DMS153 (cell line): ENCODE data around the gene CCL23.
"Not testable (repeated sequence)": the region's sequence is repeated elsewhere in the genome, so short reads cannot be mapped to it uniquely, and the experiment has no call there.

Experiments
- DNase-seq: peaks from one replicate; lab custom pipeline; 2025; lab: John Stamatoyannopoulos, UW

CCL23 gene, protein sequence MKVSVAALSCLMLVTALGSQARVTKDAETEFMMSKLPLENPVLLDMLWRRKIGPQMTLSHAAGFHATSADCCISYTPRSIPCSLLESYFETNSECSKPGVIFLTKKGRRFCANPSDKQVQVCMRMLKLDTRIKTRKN

DNA sequence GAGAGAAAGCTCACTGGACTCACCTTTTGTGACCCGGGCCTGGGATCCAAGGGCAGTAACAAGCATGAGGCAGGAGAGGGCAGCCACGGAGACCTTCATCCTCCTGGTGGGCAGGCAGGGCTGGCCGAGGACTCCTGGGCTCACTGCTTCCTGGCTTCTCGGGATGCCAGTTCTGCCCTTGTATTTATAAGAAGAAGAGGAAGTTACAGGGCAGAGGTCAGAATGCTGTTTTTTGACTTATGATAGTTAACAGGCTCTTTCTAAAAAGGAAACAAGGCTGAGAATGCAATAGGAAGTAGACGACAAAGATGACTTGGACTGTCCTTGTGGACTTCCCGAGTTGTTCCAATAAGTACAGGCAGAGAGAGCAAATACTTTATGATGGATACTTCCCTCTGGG lies at the start of gene CCL23:
CCL23 (minus strand) TSS at position 174 of the 400 bp plus-strand sequence; CDS start at position 99, 75 bp downstream.
- no peak for DNase-seq

DNA sequence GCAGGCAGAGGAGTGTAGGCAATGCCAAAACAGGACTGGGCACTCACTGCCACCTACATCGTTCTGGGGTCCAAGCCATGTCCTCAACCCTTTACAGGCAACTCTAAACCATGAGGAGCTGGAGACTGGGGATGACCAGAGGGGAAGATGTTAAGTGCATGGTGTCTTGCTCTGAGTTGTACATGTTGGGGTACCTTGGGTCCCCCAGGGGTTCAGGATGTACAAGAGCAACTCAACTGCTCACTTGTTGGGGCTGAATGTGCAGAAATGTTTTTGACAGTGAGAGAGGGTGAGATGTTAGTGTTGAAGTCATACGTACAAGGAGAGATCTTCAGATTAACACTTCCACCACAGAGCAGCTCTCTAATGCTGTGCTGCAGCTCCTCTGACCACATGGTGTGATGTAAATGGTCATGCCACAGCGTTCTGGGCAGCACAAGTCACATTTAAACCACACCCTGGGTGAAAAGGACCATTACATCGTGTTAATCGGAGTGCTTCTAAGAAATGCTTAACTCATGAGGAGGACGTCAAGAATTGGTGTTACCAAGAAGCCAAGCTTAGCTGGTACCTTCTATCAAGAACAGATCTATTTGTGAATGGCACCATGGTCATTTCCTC lies 48.7 kb upstream of the CCL23 start:
- no peak for DNase-seq

DNA sequence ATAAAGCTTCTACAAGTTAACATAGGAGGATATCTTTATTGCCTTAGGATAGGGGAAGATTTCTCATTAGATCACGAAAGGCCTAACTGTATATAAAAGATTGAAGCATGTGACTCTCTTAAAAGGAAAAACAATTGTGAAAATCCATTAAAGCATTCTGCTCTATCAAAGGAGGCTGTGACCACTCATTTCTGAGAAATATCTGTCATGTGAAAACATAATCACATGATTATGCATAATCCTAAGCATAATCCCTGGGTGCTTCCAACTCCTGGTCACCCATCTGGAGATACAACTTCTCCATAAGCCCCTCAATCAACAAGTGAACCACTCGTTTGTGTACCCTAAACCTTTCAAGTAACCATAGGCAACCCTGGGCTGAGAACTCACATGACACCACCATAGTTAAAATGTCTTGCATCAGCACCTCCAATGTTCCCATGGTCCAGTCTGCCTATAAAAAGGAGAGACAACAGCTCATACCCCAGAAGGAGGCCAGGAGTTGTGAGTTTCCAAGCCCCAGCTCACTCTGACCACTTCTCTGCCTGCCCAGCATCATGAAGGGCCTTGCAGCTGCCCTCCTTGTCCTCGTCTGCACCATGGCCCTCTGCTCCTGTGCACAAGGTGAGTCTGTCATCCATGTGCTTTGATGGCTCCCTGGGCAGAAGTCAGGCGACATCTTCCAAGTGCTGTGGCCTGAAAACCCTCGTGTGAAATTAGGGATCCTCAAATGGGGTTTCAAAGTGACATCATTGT lies 46.2 kb upstream of the CCL23 start, which contains the start of gene CCL18:
CCL18 (plus strand) TSS at position 487 of the 756 bp plus-strand sequence; CDS start at position 558, 71 bp downstream.
- no peak for DNase-seq

DNA sequence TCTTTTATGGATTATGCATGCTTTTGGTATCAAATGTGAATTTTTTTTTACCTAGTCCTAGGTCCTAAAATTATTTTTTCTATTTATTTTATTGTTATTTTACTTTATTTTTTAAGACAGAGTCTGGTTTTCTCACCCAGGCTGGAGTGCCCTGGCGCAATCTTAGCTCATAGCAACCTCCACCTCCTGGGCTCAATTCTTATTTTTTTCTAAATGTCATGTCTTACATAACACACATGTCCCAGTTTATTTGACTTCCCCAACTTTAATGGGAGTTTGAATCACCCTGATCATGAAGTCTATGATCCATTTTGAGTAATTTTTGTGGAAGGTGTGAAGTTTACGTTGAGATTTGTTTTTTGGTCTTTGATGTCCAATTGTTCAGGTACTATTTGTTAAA lies 43.0 kb upstream of the CCL23 start:
- no peak for DNase-seq

DNA sequence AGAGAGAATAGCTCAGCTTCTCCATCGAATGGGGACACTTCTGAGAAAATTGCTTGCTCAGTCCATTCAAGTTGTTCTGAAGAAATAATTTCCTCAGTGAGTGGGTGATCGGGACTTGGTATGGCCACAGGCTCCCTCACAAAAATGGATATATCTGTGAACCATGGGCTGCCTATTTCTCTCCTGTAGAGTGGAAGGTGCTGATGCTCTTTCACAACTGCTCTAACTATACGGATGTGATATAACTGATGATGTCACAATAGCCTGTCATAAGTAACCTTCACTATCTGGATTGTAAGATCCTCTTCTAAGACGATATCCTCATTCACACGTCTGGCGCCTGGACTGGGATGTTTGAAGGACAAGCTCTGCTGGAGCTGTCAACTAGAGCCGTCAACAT lies 41.6 kb upstream of the CCL23 start:
- no peak for DNase-seq

DNA sequence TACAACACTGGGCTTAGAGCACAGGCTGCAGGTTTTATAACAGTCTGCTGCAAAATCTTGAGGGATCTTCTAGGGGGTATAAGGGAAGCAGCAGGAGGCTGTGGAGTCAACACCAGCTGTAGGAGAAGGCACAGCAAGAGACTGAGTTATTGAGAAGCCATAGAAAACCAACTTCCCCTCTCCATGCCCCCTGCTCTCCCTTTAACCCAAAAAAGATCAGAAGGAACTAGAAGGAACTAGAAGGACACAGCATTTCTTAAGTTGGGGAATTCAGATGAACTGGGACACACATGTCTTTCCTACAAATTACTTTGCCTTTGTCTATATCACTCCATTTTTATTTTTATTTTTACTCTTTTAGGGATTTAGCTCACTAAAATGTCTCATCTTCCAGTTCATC lies 40.1 kb upstream of the CCL23 start:
- no peak for DNase-seq

DNA sequence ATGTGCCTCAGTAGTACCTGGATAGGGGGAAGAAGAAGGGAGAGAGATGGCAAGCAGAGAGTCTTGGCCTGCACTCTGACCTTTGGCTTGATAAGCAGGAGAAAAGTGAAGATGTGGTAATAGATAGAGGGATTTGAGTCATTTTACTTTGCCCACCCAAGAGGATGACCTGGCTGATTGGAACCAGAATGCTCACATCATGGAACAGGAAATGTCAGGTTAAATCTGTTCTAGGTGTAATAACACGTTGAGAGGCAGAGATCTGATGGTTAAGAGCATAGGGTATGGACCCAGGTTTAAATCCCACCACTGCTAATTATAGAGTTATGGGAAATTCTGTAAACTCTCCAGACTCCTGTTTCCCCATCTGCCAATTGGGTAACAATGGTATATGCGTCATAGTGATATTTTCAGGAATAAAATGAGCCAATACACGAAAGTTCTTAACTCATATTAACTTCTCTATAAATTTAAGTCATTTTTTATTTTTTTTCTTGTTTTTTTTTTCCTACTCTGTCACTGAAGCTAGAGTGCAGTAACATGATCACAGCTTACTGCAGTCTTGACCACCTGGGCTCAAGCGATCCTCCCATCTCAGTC lies 38.2 kb upstream of the CCL23 start:
- no peak for DNase-seq

DNA sequence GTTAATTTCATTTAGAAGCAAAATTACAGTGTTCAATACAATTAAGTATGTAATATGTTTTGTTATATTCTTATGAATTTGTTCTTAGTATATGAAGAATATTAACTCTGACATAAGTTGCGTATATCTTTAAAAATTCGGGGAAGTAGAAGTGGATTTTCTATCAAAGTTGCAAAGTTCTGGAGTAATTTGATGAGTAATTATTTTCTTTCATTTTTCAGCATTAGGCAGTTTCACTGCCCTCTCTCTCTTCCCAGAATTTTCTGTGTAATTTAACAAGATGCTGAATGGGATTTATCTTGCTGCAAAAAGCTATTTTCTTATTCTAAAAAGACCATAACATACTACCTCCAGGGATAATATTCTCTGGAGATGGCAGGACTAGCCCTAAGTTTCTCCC lies 37.4 kb upstream of the CCL23 start:
- DNase-seq: no peak

DNA sequence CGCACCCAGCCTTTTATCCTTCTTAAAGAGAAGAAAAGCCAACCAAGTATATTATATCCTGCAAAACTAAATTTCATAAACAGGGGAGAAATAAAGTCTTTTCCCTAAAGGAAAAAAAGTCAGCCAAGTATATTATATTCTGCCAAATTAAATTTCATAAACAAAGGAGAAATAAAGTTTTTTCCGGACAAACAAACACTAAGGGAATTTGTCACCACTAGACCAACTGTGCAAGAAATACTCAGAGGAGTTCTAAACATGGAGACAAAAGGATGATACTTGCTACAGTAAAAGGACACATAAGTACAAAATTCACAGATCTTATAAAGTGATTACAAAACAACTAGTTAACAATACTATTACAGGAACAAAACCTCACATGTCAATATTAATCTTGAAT lies 31.9 kb upstream of the CCL23 start:
- no peak for DNase-seq

DNA sequence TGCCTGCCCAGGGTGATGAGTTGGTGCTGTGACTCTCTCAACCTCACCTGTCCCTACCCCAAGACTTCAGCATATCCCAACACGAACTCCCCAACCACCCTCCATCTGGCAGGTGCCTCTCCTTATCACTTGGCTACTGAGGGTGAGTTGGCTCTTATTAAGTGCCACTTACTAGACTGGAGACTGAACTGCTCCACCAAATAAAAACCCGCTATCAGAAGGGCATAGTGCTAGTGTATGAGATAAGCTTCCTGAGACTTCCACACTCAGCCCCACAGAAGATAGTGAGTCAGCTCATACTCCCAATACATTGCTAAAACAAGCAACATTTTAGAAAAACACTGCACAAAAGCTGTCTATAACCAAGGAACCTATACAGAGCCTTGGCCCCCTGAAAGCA lies 30.3 kb upstream of the CCL23 start:
- DNase-seq: no peak

DNA sequence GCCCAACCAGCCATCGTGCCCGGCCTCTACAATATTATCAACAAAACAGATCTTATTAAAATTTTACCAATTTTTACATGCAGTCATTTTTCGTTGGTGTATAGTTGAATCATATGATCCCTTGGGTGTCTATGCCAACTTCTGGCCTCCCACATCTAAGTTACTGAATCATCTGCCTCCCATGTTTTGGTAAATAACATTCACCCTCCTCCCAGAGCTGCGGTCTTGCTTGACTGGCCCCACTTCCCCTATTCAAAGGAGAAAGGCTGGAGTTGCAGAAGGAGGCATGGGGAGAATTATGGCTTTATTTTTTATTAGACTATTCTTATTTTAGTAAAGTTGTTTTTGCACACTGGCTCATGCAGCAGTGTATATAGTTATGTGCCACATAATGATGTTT lies 18.5 kb upstream of the CCL23 start:
- no peak for DNase-seq

DNA sequence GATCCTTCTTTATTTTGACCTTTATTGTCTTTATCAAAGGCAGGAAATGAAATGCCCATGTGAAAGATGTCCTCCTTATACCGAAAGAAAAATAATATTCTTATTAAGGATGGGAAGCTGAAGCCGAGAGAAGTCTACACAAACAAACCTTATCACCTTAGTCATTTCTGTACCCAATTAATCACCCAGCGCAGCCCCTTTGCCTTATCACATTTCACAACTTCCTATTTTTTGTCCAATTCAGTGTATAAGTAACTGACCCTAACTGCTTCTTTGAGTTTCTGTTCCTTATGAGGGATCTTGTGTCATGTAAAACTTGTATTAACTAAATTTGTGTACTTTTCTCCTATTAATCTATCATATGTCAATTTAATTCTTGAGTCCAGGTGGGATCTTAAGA lies 16.4 kb upstream of the CCL23 start:
- DNase-seq: no peak

DNA sequence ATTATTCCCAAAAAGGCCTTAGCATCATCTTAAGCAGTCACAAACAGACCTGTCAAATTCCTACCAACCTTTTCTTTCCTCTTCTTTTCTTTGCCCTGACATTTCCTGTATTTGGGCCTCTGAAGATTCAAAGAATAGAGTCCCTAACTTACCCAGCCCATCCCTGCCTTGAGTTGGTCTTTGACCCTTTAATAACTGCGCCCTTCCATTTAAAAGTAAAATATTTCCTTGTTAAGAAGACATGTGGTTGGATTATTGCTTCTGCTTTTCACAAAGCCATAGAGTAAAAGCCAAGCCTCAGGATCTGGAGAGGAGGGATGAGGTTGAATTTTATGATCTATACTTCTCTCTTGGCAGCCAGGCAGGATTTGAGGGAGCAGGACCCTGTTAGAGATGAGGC lies 13.2 kb upstream of the CCL23 start:
- no peak for DNase-seq

DNA sequence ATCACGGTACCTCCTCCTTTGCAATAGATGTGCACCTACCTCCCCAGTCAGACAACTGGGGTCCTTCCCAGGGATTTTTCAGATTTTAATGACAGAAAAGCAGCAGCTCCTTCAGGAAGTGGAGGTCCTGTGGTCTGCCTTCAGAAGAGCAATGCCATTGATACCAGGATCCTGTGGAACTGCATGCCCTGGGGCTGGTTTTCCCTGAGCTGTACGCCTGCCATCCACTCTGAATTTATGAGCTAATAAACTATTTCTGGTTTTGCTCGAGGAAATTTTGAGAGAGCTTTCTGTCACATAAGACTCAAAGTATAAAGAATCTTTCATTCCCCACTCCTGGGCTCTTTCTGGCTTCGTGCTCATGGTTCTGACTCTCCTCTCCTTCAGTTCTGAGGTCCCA lies 10.0 kb upstream of the CCL23 start:
- DNase-seq: no peak

DNA sequence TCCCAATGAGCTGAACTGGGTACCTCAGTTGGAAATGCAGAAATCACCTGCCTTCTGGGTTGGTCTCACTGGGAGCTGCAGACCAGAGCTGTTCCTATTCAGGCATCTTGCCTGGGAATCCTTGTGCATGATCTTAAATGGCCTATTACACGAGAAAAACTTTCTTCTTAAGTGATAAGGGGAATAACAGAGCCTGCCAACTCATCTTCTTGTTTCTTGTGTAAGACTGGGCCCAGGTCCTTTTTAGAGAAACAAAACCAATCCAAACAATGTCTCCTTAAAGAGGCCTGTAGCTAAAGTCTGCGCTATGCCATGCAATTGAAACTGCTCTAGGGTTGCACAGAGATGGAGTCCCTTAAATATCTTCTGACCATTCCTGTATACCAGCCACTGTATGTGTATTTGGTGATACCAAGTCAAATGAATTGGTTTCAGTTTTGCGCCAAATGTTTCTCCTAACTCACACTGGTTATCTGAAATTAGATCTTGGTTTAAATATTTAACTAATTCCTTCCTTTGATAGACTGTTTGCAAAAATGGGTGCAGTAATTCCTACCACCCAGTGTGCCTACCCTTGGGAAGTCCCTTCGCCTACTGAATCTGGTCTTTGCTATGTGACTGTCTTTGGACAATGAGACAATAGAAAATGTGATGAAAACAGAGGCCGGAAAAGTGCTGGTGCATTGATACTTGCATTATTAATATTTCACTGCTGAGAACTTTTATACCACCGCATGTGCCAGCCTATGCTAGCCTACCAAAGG lies 6.5 kb upstream of the CCL23 start:
- no peak for DNase-seq

DNA sequence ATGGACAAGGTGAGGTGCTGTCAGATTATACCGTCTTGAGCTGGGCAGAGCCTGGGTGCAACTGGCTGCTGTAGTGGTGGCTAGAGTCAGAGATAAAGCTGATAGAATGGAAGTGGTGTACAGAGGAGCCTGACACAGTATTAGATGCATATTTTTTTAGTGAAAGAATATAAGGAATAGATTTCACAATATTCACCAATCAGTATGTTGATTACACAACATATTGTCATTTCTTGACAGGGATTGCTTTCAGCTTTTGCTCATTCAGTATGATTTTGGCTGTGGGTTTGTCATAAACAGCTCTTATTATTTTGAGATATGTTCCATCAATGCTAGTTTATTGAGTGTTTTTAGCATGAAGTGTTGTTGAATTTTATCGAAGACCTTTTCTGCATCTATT lies 1.7 kb upstream of the CCL23 start:
- DNase-seq: no peak

DNA sequence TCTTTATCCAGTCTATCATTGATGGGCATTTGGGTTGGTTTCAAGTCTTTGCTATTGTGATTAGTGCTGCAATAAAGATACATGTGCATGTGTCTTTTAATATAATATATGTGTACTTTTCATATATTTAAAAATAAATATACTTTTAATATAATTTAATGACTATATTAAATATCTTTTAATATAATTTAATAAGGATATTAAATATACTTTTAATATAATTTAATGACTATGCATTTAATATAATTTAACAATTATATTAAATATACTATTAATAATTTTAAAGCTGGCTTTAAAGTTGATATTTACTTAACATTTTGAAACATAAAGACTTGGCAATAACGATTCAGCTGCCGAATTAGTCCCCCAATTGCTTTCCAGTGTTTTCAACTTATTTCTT lies 1.2 kb downstream of the CCL23 start:
- no peak for DNase-seq

DNA sequence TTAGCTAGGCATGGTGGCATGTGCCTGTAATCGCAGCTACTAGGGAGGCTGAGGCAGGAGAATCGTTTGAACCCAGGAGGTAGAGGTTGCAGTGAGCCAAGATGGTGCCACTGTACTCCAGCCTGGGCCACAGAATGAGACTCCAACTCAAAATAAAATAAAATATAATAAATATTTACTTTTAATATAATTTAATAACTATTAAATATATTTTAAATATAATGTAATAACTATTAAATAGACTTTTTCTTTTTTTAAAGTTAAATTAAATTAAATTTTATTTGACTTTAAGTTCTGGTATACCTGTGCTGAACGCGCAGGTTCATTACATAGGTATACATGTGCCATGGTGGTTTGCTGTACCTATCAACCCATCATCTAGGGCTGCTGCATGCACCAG lies 1.9 kb downstream of the CCL23 start:
- DNase-seq: not testable (repeated sequence)

DNA sequence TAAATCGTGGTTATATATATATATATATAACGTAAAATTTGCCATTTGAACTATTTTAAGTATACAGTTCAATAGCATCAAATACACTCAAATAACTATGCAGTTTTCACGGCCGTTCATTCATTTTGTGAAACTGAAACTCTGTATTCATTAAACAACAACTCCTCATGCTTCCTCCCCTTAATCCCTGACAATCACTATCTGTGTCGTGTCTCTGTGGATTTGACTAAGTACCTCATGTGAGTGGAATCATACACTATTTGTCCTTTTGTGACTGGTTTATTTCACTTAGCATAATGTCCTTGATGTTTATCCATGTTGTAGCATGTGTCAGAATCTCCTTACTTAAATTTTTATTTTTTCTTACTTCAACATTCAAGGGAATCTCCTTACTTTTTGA lies 2.8 kb downstream of the CCL23 start:
- DNase-seq: no peak

DNA sequence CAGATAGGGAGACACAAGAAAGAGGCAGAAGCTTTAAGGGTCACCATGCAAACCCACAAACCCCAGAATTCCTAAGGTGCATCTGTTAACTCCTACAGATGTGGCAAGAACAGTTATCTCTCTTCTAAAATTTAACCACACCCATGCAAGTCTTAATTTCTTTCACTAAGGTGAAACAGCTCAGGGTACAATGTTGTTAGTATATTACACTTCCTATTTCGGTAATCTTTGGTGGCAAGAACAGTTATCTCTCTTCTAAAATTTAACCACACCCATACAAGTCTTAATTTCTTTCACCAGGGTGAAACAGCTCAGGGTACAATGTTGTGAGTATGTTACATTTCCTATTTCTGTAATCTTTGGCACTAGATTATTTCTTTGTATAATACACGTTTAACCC lies 6.6 kb downstream of the CCL23 start:
- DNase-seq: no peak

DNA sequence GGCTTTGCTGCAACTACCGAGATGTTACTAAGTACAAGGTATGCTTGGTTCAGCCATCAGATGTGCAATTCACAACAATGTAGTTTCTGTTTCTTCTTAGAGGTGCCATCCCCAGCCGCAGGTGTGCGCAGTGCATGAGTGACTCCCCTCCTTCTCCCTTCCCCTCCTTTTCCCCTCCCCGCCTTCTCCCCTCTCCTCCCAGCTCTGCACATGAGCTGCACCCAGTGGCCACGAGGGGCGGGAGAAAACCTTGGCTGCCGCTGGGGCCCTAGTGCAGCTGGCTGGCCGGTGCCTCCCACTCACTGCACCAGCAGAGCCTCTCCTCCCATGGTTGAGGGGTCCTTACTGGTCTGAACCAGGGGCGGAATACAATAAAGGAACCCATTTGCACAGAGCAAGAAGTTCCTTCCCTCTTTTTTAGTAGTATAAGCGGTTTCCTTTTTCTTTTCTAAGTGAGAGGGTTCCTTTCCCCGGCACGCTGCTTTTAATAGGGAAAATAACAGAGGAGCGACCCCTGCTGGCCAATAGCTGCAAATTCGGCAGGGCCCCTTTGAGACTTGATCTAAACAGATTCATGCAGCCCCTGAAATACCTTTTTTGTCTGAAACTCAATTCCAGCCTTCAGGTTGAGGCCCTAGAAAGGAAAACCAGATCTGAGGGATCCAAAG lies 8.6 kb downstream of the CCL23 start:
- no peak for DNase-seq

DNA sequence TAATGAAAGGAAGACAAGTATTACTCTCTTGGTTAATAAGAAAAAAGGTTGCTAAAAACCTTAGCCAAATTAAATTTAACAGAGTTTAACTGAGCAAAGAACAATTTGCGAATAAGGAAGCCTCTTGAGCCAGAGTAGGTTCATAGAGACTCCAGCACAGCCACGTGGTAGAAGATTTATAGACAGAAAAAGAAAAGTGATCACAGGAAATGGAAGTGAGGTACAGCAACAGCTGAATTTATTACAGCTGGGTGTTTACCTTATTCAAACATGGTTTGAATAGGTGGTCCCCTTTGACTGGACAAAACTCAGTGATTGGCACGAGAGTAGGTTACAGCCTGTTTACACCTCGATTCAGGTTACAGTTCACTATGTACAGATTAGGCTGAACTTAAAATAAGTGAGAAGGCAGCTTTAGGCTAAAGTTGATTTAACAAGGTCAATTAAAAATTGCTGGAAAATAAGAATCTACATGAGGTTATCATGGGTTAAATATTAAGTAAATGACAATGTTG lies 13.1 kb downstream of the CCL23 start:
- DNase-seq: peak; percentile 51
